GM19328 (cell line): ENCODE data around the gene KMO.
A peak's percentile ranks its signal among the peaks of the same experiment; 100 is the strongest.

Experiments used
- ATAC-seq: cut with Tn5 transposase; IDR thresholded peaks from one replicate; pipeline ENCODE4 v1.9.1; 2021; ENCODE audit warnings: mild to moderate bottlenecking, moderate library complexity; ENCODE audit not compliant: unreplicated experiment

KMO gene

GRCh38 chr1:241592273-241592958 lies 60.2 kb downstream of the KMO start:
- ATAC-seq: peak; percentile 47

GRCh38 chr1:241593186-241593585 lies 61.0 kb downstream of the KMO start:
- ATAC-seq: no peak

- no peak for ATAC-seq
Measured at GRCh38 chr1:241596633-241597032, 64.5 kb downstream of the KMO start.

- no peak for ATAC-seq
Measured at GRCh38 chr1:241598249-241598648, 66.1 kb downstream of the KMO start.

- peak; percentile 80 for ATAC-seq
Measured at GRCh38 chr1:241600496-241600901, 68.3 kb downstream of the KMO start.

GRCh38 chr1:241603731-241604245 lies 71.6 kb downstream of the KMO start:
- ATAC-seq: no peak

- no peak for ATAC-seq
Measured at GRCh38 chr1:241605146-241605805, 73.1 kb downstream of the KMO start.

- ATAC-seq: no peak
Measured at GRCh38 chr1:241606544-241606943, 74.4 kb downstream of the KMO start.

GRCh38 chr1:241607497-241607896 lies 75.3 kb downstream of the KMO start:
- ATAC-seq: no peak

- no peak for ATAC-seq
Measured at GRCh38 chr1:241608379-241609033, 76.3 kb downstream of the KMO start.

- ATAC-seq: no peak
Measured at GRCh38 chr1:241610056-241610815, 78.1 kb downstream of the KMO start.

- peak; percentile 75 for ATAC-seq
Measured at GRCh38 chr1:241611063-241611462, 78.9 kb downstream of the KMO start.

- no peak for ATAC-seq
Measured at GRCh38 chr1:241611736-241612135, 79.6 kb downstream of the KMO start.

GRCh38 chr1:241612533-241613477 lies 80.6 kb downstream of the KMO start:
- ATAC-seq: no peak

- ATAC-seq: no peak
Measured at GRCh38 chr1:241614144-241614543, 82.0 kb downstream of the KMO start.

- no peak for ATAC-seq
Measured at GRCh38 chr1:241614572-241614971, 82.4 kb downstream of the KMO start.

GRCh38 chr1:241615043-241615974 lies 83.1 kb downstream of the KMO start:
- ATAC-seq: no peak

- no peak for ATAC-seq
Measured at GRCh38 chr1:241617426-241617825, 85.2 kb downstream of the KMO start.

GRCh38 chr1:241622669-241623068 lies 90.5 kb downstream of the KMO start:
- no peak for ATAC-seq
